Neural crest cell (in vitro differentiated cells): ENCODE measurements around the gene NUDCD3. TPM values are rescaled to one million over a fixed set of nuclear protein-coding genes. Genes with fewer than 3 reads are reported as not detected.

ENCODE experiments used
- DNase-seq: peaks from one replicate; pipeline ENCODE4 v3.0.0; 2021; ENCODE audit warnings: low read depth, mixed read lengths, low spot score
- H3K27ac Mint-ChIP-seq: one replicate; pipeline ENCODE4 v1.8.0; 2021; ENCODE audit warnings: mild to moderate bottlenecking, mixed read lengths; ENCODE audit not compliant: unreplicated experiment
- H3K27me3 Mint-ChIP-seq: 2 replicates; pipeline ENCODE4 v1.8.0; 2021; ENCODE audit warnings: low read depth, mild to moderate bottlenecking, mixed read lengths
- H3K36me3 Mint-ChIP-seq: 2 replicates; pipeline ENCODE4 v1.8.0; 2021; ENCODE audit warnings: low read depth, mild to moderate bottlenecking, mixed read lengths
- H3K4me1 Mint-ChIP-seq: 2 replicates; pipeline ENCODE4 v1.8.0; 2021; ENCODE audit warnings: mixed read lengths
- H3K4me3 Mint-ChIP-seq: one replicate; pipeline ENCODE4 v1.8.0; 2021; ENCODE audit warnings: mild to moderate bottlenecking, mixed read lengths
- H3K9me3 Mint-ChIP-seq: 2 replicates; pipeline ENCODE4 v1.8.0; 2021; ENCODE audit warnings: mixed read lengths
- total RNA-seq: library from RNA; stranded (reverse); gene quantifications from 2 replicates; pipeline ENCODE4 v1.2.1, GENCODE V29; 2021
- TF ChIP-seq, protein P1 (sequence below): fragments of 200-600 bp; sonication (generic); conservative IDR thresholded peaks from 2 replicates; pipeline ENCODE4 v1.5.0; 2021; ENCODE audit warnings: antibody characterized with exemption, mild to moderate bottlenecking

Gene NUDCD3
- total RNA-seq, 1 donor from 2014 or later = 93.2 TPM

DNA sequence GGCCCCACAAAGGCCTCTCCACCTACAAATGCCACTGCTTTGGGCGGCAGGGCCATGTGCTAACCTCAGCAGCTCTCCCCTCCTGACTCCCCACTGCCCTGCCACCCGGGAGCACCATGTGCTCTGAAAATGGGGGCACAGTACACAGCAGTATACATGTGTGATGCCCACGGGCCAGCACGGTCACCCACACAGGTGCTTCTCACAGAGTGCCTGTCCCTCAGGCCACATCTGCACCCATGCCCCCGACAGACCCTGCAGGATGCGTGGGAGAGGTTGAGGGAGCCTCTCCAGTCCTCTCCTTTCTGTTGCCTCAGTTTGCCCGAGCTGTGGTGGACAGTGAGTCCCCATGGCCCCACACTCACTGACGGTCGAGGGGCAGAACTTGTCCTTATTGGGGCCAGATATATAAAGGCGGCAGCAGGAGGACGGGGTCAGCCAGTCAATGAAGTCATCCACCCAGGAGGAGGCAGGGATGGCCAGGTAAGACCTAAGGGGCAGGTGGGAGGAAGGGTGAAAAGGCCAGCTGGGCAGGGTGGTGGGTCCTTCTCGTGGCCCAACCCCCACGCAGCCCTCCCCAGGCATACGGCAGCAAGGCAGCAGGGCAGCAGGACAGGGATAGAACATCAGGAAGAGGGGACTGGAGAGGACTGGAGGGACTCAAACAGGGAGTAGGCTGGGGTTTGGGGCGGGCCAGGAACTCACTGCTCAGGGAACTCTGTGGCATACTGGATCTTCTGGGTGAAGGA is 31.1 kb upstream of the NUDCD3 start:
- H3K4me3 Mint-ChIP-seq = no peak overlapping the region
- H3K27ac Mint-ChIP-seq = no peak overlapping the region
- no peak for DNase-seq
- TF ChIP-seq, protein P1, sequence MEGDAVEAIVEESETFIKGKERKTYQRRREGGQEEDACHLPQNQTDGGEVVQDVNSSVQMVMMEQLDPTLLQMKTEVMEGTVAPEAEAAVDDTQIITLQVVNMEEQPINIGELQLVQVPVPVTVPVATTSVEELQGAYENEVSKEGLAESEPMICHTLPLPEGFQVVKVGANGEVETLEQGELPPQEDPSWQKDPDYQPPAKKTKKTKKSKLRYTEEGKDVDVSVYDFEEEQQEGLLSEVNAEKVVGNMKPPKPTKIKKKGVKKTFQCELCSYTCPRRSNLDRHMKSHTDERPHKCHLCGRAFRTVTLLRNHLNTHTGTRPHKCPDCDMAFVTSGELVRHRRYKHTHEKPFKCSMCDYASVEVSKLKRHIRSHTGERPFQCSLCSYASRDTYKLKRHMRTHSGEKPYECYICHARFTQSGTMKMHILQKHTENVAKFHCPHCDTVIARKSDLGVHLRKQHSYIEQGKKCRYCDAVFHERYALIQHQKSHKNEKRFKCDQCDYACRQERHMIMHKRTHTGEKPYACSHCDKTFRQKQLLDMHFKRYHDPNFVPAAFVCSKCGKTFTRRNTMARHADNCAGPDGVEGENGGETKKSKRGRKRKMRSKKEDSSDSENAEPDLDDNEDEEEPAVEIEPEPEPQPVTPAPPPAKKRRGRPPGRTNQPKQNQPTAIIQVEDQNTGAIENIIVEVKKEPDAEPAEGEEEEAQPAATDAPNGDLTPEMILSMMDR = no peak
- H3K4me1 Mint-ChIP-seq = no peaks in the 10 kb centered on the region
- H3K9me3 Mint-ChIP-seq = peaks cover 5% of the 10 kb centered on the region
- peaks cover 6% of the 10 kb centered on the region for H3K27me3 Mint-ChIP-seq
- peaks cover 3% of the 10 kb centered on the region for H3K36me3 Mint-ChIP-seq

DNA sequence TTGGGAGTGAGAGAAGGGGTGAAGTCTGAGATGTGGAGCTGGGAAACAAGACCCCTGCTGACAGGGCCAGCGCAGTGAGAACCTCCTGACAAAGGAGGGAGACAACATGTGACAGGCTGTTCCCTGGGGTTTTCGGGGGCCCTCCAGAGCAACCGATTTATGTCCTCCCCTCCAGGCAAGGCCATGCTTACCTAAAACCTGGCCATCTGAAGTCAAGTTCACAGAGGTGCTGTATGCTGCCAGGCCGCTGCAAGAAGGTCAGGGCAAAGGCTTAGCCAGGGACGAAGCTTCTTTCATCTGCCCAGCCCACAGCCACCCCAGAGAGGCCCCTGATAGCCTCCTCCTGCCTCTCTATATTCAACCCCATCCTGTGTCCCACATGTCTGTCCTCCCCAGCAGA is 30.1 kb upstream of the NUDCD3 start:
- TF ChIP-seq, protein P1 = no peak
- H3K4me1 Mint-ChIP-seq = no peaks in the 10 kb centered on the region
- H3K27ac Mint-ChIP-seq = no peak overlapping the region
- peaks cover 6% of the 10 kb centered on the region for H3K27me3 Mint-ChIP-seq
- H3K36me3 Mint-ChIP-seq = peaks cover 3% of the 10 kb centered on the region
- peaks cover 5% of the 10 kb centered on the region for H3K9me3 Mint-ChIP-seq
- no peak overlapping the region for H3K4me3 Mint-ChIP-seq
- no peak for DNase-seq

DNA sequence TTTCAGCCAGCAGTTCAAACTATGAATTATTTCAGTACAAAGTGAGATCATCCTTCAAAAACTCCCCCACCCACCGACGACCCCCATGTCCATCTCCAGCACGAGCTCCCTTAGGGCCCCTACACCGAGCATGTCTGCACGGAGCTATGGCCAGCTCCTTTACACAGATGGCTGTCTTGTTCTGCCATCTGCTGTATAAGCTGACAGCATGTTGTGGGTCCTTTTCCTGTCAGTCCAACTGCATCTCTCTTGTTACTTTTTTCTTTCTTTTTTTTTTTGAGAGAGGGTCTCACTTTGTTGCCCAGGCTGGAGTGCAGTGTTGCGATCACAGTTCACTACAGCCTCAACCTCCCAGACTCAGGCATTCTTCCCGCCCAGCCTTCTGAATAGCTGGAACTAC is 29.1 kb upstream of the NUDCD3 start:
- Mint-ChIP-seq H3K4me1 (no peaks in the 10 kb centered on the region), H3K9me3 (peaks cover 5% of the 10 kb centered on the region), H3K36me3 (no peaks in the 10 kb centered on the region), H3K27me3 (peaks cover 6% of the 10 kb centered on the region), H3K4me3 (no peak overlapping the region), H3K27ac (no peak overlapping the region)
- TF ChIP-seq, protein P1 = no peak
- no peak for DNase-seq

DNA sequence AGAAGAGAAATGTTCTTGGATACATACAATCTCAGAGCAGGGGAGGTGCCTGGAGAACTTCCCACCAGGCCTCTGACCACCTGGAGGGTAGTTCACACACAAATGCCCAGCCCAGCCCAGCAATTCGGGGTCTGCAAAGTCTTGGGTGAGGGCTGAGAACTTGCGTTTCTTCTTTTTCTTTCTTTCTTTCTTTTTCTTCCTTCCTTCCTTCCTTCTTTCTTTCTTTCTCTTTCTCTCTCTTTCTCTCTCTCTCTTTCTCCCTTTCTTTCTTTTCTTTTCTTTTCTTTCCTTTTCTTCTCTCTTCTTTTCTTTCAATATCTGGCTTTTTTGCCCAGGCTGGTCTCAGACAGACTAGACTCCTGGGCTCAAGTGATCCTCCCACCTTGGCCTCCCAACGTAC is 28.3 kb upstream of the NUDCD3 start:
- Mint-ChIP-seq H3K27me3 (peaks cover 3% of the 10 kb centered on the region), H3K4me3 (no peak overlapping the region), H3K27ac (no peak overlapping the region), H3K36me3 (no peaks in the 10 kb centered on the region), H3K9me3 (peaks cover under 1% of the 10 kb centered on the region), H3K4me1 (no peaks in the 10 kb centered on the region)
- no peak for DNase-seq
- TF ChIP-seq, protein P1 = no peak

DNA sequence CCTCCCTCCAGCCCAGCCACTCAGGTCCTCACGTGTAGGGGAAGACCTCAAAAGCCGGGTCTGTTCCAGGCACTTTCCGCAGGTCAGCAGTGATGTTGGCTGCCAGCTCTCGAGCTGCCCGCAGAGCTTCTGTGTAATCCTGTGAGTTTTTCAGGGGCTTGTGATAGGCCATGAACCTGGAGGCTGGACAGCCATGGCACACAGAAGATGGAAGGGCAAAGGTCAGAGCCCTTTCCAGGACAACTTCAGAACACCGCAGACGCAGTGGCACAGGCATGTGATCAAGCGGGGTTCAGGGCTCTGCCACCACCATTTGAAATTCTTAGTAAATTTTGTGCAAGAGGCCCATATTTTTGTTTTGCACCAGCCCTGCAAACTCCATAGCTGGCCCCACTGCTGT is 26.7 kb upstream of the NUDCD3 start:
- H3K4me3 Mint-ChIP-seq = no peak overlapping the region
- no peaks in the 10 kb centered on the region for H3K36me3 Mint-ChIP-seq
- TF ChIP-seq, protein P1 = no peak
- no peak for DNase-seq
- H3K4me1 Mint-ChIP-seq = no peaks in the 10 kb centered on the region
- peaks cover 3% of the 10 kb centered on the region for H3K27me3 Mint-ChIP-seq
- no peak overlapping the region for H3K27ac Mint-ChIP-seq
- no peaks in the 10 kb centered on the region for H3K9me3 Mint-ChIP-seq
